Adrenal gland (tissue), 12 donors: ENCODE measurements around the gene HARBI1. TPM values are rescaled to one million over a fixed set of nuclear protein-coding genes. Genes with fewer than 3 reads are reported as not detected.

Experiments used
- DNase-seq, 7 donors: peaks; one replicate each; pipeline ENCODE4 v3.0.0-alpha.2; 2019 to 2020
- H3K27ac ChIP-seq, 5 donors: fragments of 200-600 bp; sonication (generic) in 4 of 5; 1 replicate in 3 of 5; 2 replicates in 2 of 5; pipeline versions ENCODE4 v1.5.1 to v1.8.0; 2016 to 2020; ENCODE audit warnings: mild to moderate bottlenecking in 1 of 5
- H3K27me3 ChIP-seq: fragments of 200-600 bp; 2 replicates; pipeline ENCODE4 v1.8.0; 2021
- H3K36me3 ChIP-seq, 2 donors: fragments of 200-600 bp; replicated peaks in 1 of 2; 1 replicate in 1 of 2; 2 replicates in 1 of 2; pipeline versions ENCODE4 v1.5.1 to v1.8.0; 2018 to 2022
- H3K4me1 ChIP-seq, 2 donors: fragments of 200-600 bp; replicated peaks in 1 of 2; 1 replicate in 1 of 2; 2 replicates in 1 of 2; pipeline versions ENCODE4 v1.5.1 to v1.8.0; 2018 to 2021
- H3K4me3 ChIP-seq, 4 donors: fragments of 200-600 bp; sonication (generic) in 3 of 4; one replicate each; pipeline ENCODE4 v1.5.1; 2016 to 2018
- H3K9me3 ChIP-seq, 3 donors: fragments of 200-600 bp; sonication (generic) in 1 of 3; replicated peaks in 1 of 3; 1 replicate in 2 of 3; 2 replicates in 1 of 3; pipeline versions ENCODE4 v1.5.1 to v1.8.0; 2016 to 2021
- CTCF ChIP-seq, 6 experiments: fragments of 450-650 bp in 4 of 6; fragments of 200-600 bp in 2 of 6; sonication (generic) in 1 of 6; IDR thresholded peaks; 1 replicate in 5 of 6; 2 replicates in 1 of 6; pipeline versions ENCODE4 v1.5.1 to v1.8.0; 2016 to 2021; ENCODE audit warnings: antibody characterized with exemption in 6 of 6, mild to moderate bottlenecking in 2 of 6, moderate library complexity in 1 of 6
- POLR2A ChIP-seq, 2 donors: fragments of 450-650 bp; IDR thresholded peaks; one replicate each; pipeline ENCODE4 v1.6.1; 2017; ENCODE audit warnings: antibody characterized with exemption in 2 of 2, mild to moderate bottlenecking in 2 of 2, moderate library complexity in 1 of 2
- WGBS, 4 donors: extraction: QIAGEN DNeasy Blood & Tissue Kit in 2 of 4; methylation state at CpG; one replicate each; pipeline versions ENCODE4 v1.1.5 to v1.1.7; 2013 to 2017; 5-methylcytosine and 5-hydroxymethylcytosine counted together
- intact Hi-C, 2 donors: fragments of 100-400 bp; cut with DNase I; formaldehyde crosslinking; loops; one replicate each; pipeline versions ENCODE4 v1.14.1 to v1.15.0; 2022 to 2023
- polyA plus RNA-seq, 3 donors: library from polyadenylated mRNA; stranded (reverse); fragments of 200-250 nt in 2 of 3; fragments of 350-450 nt in 1 of 3; fragmentation: Illumina TruSeq in 1 of 3; extraction: RNeasy Lipid Tissue Mini Kit (QIAGEN cat#74804) in 1 of 3; gene quantifications; one replicate each; pipeline ENCODE4 v1.2.3, GENCODE V29; 2013 to 2014
- total RNA-seq, 9 donors: library from RNA; depleted of rRNA in 4 of 9; stranded (reverse); fragments of >200 nt in 4 of 9; fragments of 120-200 nt in 1 of 9; fragmentation: NEBNext Ultra II Directional in 1 of 9; extraction: Animal tissue kit (Norgen Biotek cat#: 25700) in 1 of 9; gene quantifications; one replicate each; pipeline versions ENCODE4 v1.1.0 to v1.2.4, GENCODE V29; 2013 to 2023
- donor health status: healthy with polysubstance abuse.
- donor health status: Bipolar disorder and iron deficiency.
- donor health status: DM: yes; HTN: yes; CAD: no.
- donor health status: DM: no; HTN: no; CAD: no.
- donor health status: DM: no; HTN: no; CAD: no.
- donor health status: DM: yes; HTN: yes; CAD: no.

HARBI1 gene
- total and polyA plus RNA-seq, 12 donors = 1.5 to 7.4 (median 5.6) TPM

DNA sequence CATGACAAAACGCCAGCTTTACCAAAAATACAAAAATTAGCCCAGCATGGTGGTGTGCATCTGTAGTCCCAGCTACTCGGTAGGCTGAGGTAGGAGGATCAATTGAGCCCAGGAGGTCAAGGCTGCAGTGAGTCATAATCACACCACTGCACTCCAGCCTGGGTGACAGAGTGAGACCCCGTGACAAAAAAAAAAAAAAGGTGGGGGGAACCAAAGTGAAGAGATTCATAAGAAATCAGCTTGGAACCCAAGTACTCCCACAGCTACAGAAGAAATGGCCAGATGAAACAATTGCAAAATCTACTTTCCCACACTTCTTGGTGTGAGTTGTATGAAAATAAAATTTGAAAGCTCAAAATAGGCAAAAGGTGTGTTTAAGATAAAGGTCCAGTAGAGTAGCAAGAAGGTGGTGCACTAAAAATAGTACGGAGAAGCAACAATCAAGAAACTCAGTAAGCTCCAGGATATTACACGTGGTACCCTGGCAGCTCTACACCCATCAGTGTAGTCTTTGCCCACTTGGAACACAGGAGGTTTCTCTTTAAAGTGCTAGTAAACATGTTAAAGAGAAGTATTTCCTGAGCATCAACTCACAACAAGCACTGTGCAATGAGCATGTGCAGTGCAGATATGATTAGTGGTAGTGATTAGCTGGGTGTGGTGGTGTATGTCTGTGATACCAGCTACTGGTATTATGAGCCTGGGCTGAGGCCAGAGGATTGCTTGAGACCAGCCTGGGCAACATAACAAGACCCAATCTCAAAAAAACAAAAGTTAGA lies 5.3 kb downstream of the HARBI1 start:
- H3K27ac ChIP-seq = no peak overlapping the region
- no peak overlapping the region for H3K4me3 ChIP-seq
- TF ChIP-seq CTCF (IDR thresholded peaks at IDR 0.05) (no peak), POLR2A (IDR thresholded peaks at IDR 0.05) (no peak)
- WGBS, 4 donors = 64 to 74% (median 68%) methylated on average over 5 of the region's 5 CpGs
- H3K4me1 ChIP-seq = peaks cover 0 to 17% of the 10 kb centered on the region in 2 donors
- no peaks in the 10 kb centered on the region for H3K27me3 ChIP-seq
- H3K36me3 ChIP-seq = no peaks in the 10 kb centered on the region
- no peaks in the 10 kb centered on the region for H3K9me3 ChIP-seq
- intact Hi-C loops = no loop called here
- DNase-seq = peak in 2 of 7 donors; percentile 33 to 40

- no peaks in the 10 kb centered on the region for H3K27me3 ChIP-seq
- H3K4me1 ChIP-seq = peaks cover 0 to 11% of the 10 kb centered on the region in 2 donors
- intact Hi-C loops = loop anchor here in 1 of 2 donors (10.0 kb wide), 1 partner anchor 225 kb away; the partner anchor contains the start of gene MDK
- H3K4me3 ChIP-seq = no peak overlapping the region
- H3K9me3 ChIP-seq = no peaks in the 10 kb centered on the region
- H3K36me3 ChIP-seq = no peaks in the 10 kb centered on the region
- H3K27ac ChIP-seq = no peak overlapping the region
- 93 to 100% (median 94%) methylated on average over 6 of the region's 6 CpGs for WGBS, 4 donors
- DNase-seq = peak in 1 of 7 donors; percentile 34
- TF ChIP-seq CTCF (IDR thresholded peaks at IDR 0.05) (no peak), POLR2A (IDR thresholded peaks at IDR 0.05) (no peak)
These were observed 7.6 kb downstream of the HARBI1 start for GRCh38 chr11:46609386-46609785.

DNA sequence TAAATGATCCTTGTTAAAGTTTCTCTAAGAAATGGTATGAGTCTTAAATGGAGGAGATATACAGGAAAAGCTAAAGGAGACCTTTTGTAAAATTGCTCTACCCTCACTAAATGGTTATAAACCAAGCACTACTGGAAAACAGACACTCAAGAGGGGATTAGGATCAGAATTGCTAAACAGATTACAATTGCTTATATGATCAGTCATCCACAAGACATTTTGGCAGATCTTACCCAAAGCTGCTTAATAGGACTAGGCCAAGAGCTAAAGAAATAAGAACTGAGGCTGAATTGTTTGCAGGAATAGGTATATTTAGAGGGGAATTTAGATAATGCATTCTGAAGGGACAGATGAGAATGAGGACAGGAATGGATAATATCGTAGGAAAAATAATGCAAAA lies 9.5 kb downstream of the HARBI1 start:
- Histone ChIP-seq H3K27me3 (no peaks in the 10 kb centered on the region), H3K4me3 (no peak overlapping the region), H3K27ac (no peak overlapping the region), H3K36me3 (peaks cover 0 to 2% of the 10 kb centered on the region in 2 donors), H3K4me1 (peaks cover 0 to 11% of the 10 kb centered on the region in 2 donors), H3K9me3 (no peaks in the 10 kb centered on the region)
- WGBS, 4 donors = 75 to 96% (median 88%) methylated on average over 1 of the region's 1 CpG
- no peak for DNase-seq
- no peak for TF ChIP-seq CTCF (IDR thresholded peaks at IDR 0.05)
- no peak for TF ChIP-seq POLR2A (IDR thresholded peaks at IDR 0.05)
- intact Hi-C loops = loop anchor here in 1 of 2 donors (10.0 kb wide), 1 partner anchor 223 kb away; the partner anchor contains the start of gene MDK

DNA sequence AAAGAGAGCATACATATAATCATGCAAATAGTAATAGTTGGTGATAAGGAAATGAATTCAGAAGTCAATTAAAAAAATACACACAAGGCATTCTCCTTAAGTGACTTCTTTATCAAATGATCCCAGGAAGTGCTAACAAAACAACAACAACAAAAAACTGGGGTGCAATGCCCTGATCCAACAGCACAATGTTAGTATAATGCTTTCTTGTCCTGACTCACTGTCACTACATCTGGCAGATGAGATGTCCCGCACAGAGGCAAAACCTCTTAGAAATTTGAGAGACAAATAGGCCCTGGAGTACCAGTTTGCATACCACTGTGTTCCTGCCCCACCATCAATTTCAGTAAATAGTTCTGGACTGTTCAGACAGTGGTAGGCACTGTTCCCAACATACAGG lies 12.2 kb downstream of the HARBI1 start:
- Histone ChIP-seq H3K9me3 (no peaks in the 10 kb centered on the region), H3K27ac (no peak overlapping the region), H3K4me3 (no peak overlapping the region), H3K4me1 (peaks cover 13 to 15% of the 10 kb centered on the region in 2 donors), H3K27me3 (no peaks in the 10 kb centered on the region), H3K36me3 (peaks cover 0 to 2% of the 10 kb centered on the region in 2 donors)
- no peak for DNase-seq
- TF ChIP-seq CTCF (IDR thresholded peaks at IDR 0.05) (no peak), POLR2A (IDR thresholded peaks at IDR 0.05) (no peak)
- WGBS, 4 donors = 82 to 87% (median 82%) methylated on average over 1 of the region's 1 CpG
- intact Hi-C loops = loop anchor here in 1 of 2 donors (10.0 kb wide), 1 partner anchor 220 kb away; the partner anchor contains the start of gene MDK
